Vagina (tissue), 2 donors: ENCODE measurements around the gene VIPR2.

ENCODE experiments used
- CTCF ChIP-seq, 3 experiments: fragments of 450-650 bp in 2 of 3; fragments of 200-600 bp in 1 of 3; sonication (generic) in 1 of 3; IDR thresholded peaks; one replicate each; pipeline ENCODE4 v1.5.1; 2017 to 2019; ENCODE audit warnings: antibody characterized with exemption in 3 of 3, mild to moderate bottlenecking in 2 of 3, moderate library complexity in 2 of 3
- POLR2A ChIP-seq, 2 donors: fragments of 450-650 bp; IDR thresholded peaks; one replicate each; pipeline ENCODE4 v1.6.1; 2017; ENCODE audit warnings: antibody characterized with exemption in 2 of 2, mild to moderate bottlenecking in 2 of 2, moderate library complexity in 2 of 2
- POLR2AphosphoS5 ChIP-seq, 2 donors: sonication (generic); formaldehyde crosslinking; IDR thresholded peaks; one replicate each; pipeline ENCODE4 v1.9.0; 2017; ENCODE audit warnings: antibody characterized with exemption in 2 of 2, mild to moderate bottlenecking in 2 of 2, low read depth in 1 of 2; ENCODE audit not compliant: insufficient read depth in 1 of 2

- TF ChIP-seq CTCF (IDR thresholded peaks at IDR 0.05) (no peak), POLR2A (IDR thresholded peaks at IDR 0.05) (no peak), POLR2AphosphoS5 (IDR thresholded peaks at IDR 0.05; ENCODE audit: insufficient read depth in 1 of 2, low read depth in 1 of 2) (no peak)
Observed at GRCh38 chr7:158988302-158988862, 156.3 kb downstream of the VIPR2 start.
